ENCODE data around the gene CARMIL3.
"Not testable (repeated sequence)": the region's sequence is repeated elsewhere in the genome, so short reads cannot be mapped to it uniquely, and the experiment has no call there.

CARMIL3 gene

GRCh38 chr14:24051789-24052655 is at the start of gene CARMIL3:
TSS of gene CARMIL3 (plus strand) at chr14:24052009. CDS start at chr14:24052154, 145 bp downstream.
- DNase-seq = peak in 41 of 56 donors; percentile 21 to 81 (median 64)

GRCh38 chr14:24006471-24006816 is 45.4 kb upstream of the CARMIL3 start:
- DNase-seq = not testable (repeated sequence)

GRCh38 chr14:24006817-24007652 is 44.8 kb upstream of the CARMIL3 start:
- peak in 24 of 56 donors; percentile 21 to 78 (median 42) for DNase-seq

GRCh38 chr14:24011051-24011450 is 40.8 kb upstream of the CARMIL3 start:
- no peak for DNase-seq

- not testable (repeated sequence) for DNase-seq
Observed at GRCh38 chr14:24012726-24013273, 39.0 kb upstream of the CARMIL3 start.

- peak in 19 of 56 donors; percentile 4 to 74 (median 26) for DNase-seq
Observed at GRCh38 chr14:24013654-24014514, 37.9 kb upstream of the CARMIL3 start.

GRCh38 chr14:24015745-24016144 is 36.1 kb upstream of the CARMIL3 start:
- DNase-seq = not testable (repeated sequence)

GRCh38 chr14:24018978-24019377 is 32.8 kb upstream of the CARMIL3 start:
- DNase-seq = not testable (repeated sequence)

- not testable (repeated sequence) for DNase-seq
Observed at GRCh38 chr14:24019944-24020343, 31.9 kb upstream of the CARMIL3 start.

GRCh38 chr14:24020520-24020919 is 31.3 kb upstream of the CARMIL3 start:
- not testable (repeated sequence) for DNase-seq

- not testable (repeated sequence) for DNase-seq
Observed at GRCh38 chr14:24024939-24025418, 26.8 kb upstream of the CARMIL3 start.

GRCh38 chr14:24029687-24030086 is 22.1 kb upstream of the CARMIL3 start:
- DNase-seq = not testable (repeated sequence)

- not testable (repeated sequence) for DNase-seq
Observed at GRCh38 chr14:24031331-24031730, 20.5 kb upstream of the CARMIL3 start.

GRCh38 chr14:24032727-24033418 is 18.9 kb upstream of the CARMIL3 start:
- DNase-seq = no peak

- not testable (repeated sequence) for DNase-seq
Observed at GRCh38 chr14:24035769-24036168, 16.0 kb upstream of the CARMIL3 start.

- peak in 46 of 56 donors; percentile 24 to 83 (median 64) for DNase-seq
Observed at GRCh38 chr14:24036169-24036962, 15.4 kb upstream of the CARMIL3 start.

GRCh38 chr14:24036963-24037657 is 14.7 kb upstream of the CARMIL3 start:
- not testable (repeated sequence) for DNase-seq

- DNase-seq = peak in 2 of 56 donors; percentile 12 to 25
Observed at GRCh38 chr14:24037658-24038037, 14.2 kb upstream of the CARMIL3 start.

Data from amygdala (tissue), 56 donors.